Vagina (tissue), 2 donors: ENCODE results near the gene TIAM2.

Experiments
- POLR2A ChIP-seq, 2 donors: fragments of 450-650 bp; IDR thresholded peaks; one replicate each; pipeline ENCODE4 v1.6.1; 2017; ENCODE audit warnings: antibody characterized with exemption in 2 of 2, mild to moderate bottlenecking in 2 of 2, moderate library complexity in 2 of 2
- POLR2AphosphoS5 ChIP-seq, 2 donors: sonication (generic); formaldehyde crosslinking; IDR thresholded peaks; one replicate each; pipeline ENCODE4 v1.9.0; 2017; ENCODE audit warnings: antibody characterized with exemption in 2 of 2, mild to moderate bottlenecking in 2 of 2, low read depth in 1 of 2; ENCODE audit not compliant: insufficient read depth in 1 of 2
- TF ChIP-seq, protein P1 (sequence below), 3 experiments: fragments of 450-650 bp in 2 of 3; fragments of 200-600 bp in 1 of 3; sonication (generic) in 1 of 3; IDR thresholded peaks; one replicate each; pipeline ENCODE4 v1.5.1; 2017 to 2019; ENCODE audit warnings: antibody characterized with exemption in 3 of 3, mild to moderate bottlenecking in 2 of 3, moderate library complexity in 2 of 3

DNA sequence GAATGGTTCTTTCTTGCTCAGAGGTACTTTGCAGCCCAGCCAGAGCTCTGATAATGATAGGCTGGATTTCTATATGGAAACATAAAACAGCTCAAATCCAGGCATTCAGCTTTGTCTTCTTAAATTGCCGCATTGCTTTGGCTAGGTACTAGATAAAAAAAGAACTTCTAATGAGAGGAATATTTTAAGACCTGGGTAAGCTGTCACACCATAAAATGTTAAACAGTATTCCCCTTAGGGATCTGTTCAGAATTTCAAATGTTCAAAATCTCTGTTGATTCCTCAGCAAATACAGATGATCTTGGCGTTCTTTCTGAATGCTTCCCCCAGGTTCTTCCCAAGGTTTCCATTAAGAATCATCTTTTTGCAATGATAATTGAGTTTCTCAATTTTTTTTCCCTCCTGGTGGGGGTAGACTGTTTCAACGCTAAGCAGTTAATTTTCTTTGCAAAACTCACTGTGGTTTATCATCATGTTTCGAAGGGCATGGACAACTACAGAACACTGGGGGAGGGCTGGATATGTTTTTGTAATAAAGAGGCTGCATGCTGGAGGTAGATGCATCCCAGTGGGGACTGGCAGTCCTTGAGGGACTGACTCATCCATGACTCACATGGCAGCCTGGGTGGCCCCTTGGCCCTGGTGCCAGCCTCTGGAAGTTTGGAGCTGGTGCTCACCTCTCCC, 31.0 kb downstream of the TIAM2 start:
- TF ChIP-seq, protein P1, sequence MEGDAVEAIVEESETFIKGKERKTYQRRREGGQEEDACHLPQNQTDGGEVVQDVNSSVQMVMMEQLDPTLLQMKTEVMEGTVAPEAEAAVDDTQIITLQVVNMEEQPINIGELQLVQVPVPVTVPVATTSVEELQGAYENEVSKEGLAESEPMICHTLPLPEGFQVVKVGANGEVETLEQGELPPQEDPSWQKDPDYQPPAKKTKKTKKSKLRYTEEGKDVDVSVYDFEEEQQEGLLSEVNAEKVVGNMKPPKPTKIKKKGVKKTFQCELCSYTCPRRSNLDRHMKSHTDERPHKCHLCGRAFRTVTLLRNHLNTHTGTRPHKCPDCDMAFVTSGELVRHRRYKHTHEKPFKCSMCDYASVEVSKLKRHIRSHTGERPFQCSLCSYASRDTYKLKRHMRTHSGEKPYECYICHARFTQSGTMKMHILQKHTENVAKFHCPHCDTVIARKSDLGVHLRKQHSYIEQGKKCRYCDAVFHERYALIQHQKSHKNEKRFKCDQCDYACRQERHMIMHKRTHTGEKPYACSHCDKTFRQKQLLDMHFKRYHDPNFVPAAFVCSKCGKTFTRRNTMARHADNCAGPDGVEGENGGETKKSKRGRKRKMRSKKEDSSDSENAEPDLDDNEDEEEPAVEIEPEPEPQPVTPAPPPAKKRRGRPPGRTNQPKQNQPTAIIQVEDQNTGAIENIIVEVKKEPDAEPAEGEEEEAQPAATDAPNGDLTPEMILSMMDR (IDR thresholded peaks at IDR 0.05), result no peak
- no peak for TF ChIP-seq POLR2A (IDR thresholded peaks at IDR 0.05)
- TF ChIP-seq POLR2AphosphoS5 (IDR thresholded peaks at IDR 0.05; ENCODE audit: insufficient read depth in 1 of 2, low read depth in 1 of 2), result peak in 1 of 2 donors; percentile 46
